ENCODE data around the gene FRK.

Gene FRK

GRCh38 chr6:115885636-115886366 lies 174.9 kb downstream of the FRK start:
- DNase-seq: no peak

GRCh38 chr6:115882771-115883170 lies 177.9 kb downstream of the FRK start:
- no peak for DNase-seq

- DNase-seq: no peak
These were observed 178.5 kb downstream of the FRK start for GRCh38 chr6:115882174-115882573.

Data from right hindlimb (tissue), 1 donor.